GM18858 (cell line): ENCODE results near the gene DOHH.

Source experiments
- ATAC-seq: cut with Tn5 transposase; IDR thresholded peaks from one replicate; pipeline ENCODE4 v1.9.1; 2021; ENCODE audit not compliant: unreplicated experiment

Gene DOHH

GRCh38 chr19:3479834-3480215 is 20.6 kb downstream of the DOHH start:
- no peak for ATAC-seq

GRCh38 chr19:3479177-3479833 is 21.2 kb downstream of the DOHH start:
- no peak for ATAC-seq

GRCh38 chr19:3478409-3479176 is 21.9 kb downstream of the DOHH start:
- no peak for ATAC-seq

- ATAC-seq = no peak
Observed at GRCh38 chr19:3477951-3478350, 22.5 kb downstream of the DOHH start.

GRCh38 chr19:3477506-3477905 is 23.0 kb downstream of the DOHH start:
- no peak for ATAC-seq

- ATAC-seq = no peak
Observed at GRCh38 chr19:3476830-3477229, 23.6 kb downstream of the DOHH start.

GRCh38 chr19:3475449-3475848 is 25.0 kb downstream of the DOHH start:
- no peak for ATAC-seq

GRCh38 chr19:3474614-3475013 is 25.9 kb downstream of the DOHH start:
- ATAC-seq = no peak

- no peak for ATAC-seq
Observed at GRCh38 chr19:3474010-3474409, 26.5 kb downstream of the DOHH start.

GRCh38 chr19:3471954-3472655 is 28.4 kb downstream of the DOHH start:
- ATAC-seq = no peak

- ATAC-seq = no peak
Observed at GRCh38 chr19:3470500-3471128, 29.9 kb downstream of the DOHH start.

- ATAC-seq = no peak
Observed at GRCh38 chr19:3469638-3470499, 30.6 kb downstream of the DOHH start.

GRCh38 chr19:3468211-3468610 is 32.3 kb downstream of the DOHH start:
- no peak for ATAC-seq

GRCh38 chr19:3467437-3468198 is 32.9 kb downstream of the DOHH start:
- ATAC-seq = no peak

- no peak for ATAC-seq
Observed at GRCh38 chr19:3466635-3467034, 33.8 kb downstream of the DOHH start.

GRCh38 chr19:3465552-3465951 is 34.9 kb downstream of the DOHH start:
- ATAC-seq = no peak

GRCh38 chr19:3464587-3465235 is 35.8 kb downstream of the DOHH start:
- no peak for ATAC-seq

GRCh38 chr19:3463714-3464586 is 36.5 kb downstream of the DOHH start:
- ATAC-seq = no peak
